Brain microvascular endothelial cell (primary cell): Measurements from ENCODE around the gene SEMA6A.
"Not testable (repeated sequence)": the region's sequence is repeated elsewhere in the genome, so short reads cannot be mapped to it uniquely, and the experiment has no call there.

Experiments used
- DNase-seq: peaks from one replicate; pipeline ENCODE4 v3.0.0-alpha.2; 2020
- H3K27ac ChIP-seq: fragments of 250-450 bp; sonication (Bioruptor Pico); 2 replicates; pipeline ENCODE4 v1.5.1; 2020; ENCODE audit warnings: mild to moderate bottlenecking, moderate library complexity
- H3K27me3 ChIP-seq: fragments of 250-450 bp; sonication (Bioruptor Pico); replicated peaks from 2 replicates; pipeline ENCODE4 v1.5.1; 2020; ENCODE audit warnings: mild to moderate bottlenecking
- H3K36me3 ChIP-seq: fragments of 250-450 bp; sonication (Bioruptor Pico); replicated peaks from 2 replicates; pipeline ENCODE4 v1.5.1; 2020; ENCODE audit warnings: mild to moderate bottlenecking
- H3K4me3 ChIP-seq: 2 replicates; pipeline ENCODE4 v1.5.1; 2011; ENCODE audit warnings: low read depth, mild to moderate bottlenecking, control low read depth, low read length, moderate library complexity
- CTCF ChIP-seq: IDR thresholded peaks from 2 replicates; pipeline ENCODE4 v1.5.1; 2011; ENCODE audit warnings: low read depth, mild to moderate bottlenecking, moderate library complexity, low read length, control low read depth, inconsistent platforms; ENCODE audit errors: missing control alignments
- in situ Hi-C: cut with HindIII; loops from 2 replicates; pipeline ENCODE4 v1.10.0; 2017; ENCODE audit warnings: low sequenced_read_pairs, low pct_ligation_motif_present

Gene SEMA6A

GRCh38 chr5:116527582-116527981, 47.0 kb downstream of the SEMA6A start:
- no peak for DNase-seq
- TF ChIP-seq CTCF: no peak
- Histone ChIP-seq H3K36me3 (no peaks in the 10 kb centered on the region), H3K27ac (no peak overlapping the region), H3K4me3 (no peak overlapping the region), H3K27me3 (peaks cover 4% of the 10 kb centered on the region)
- in situ Hi-C loops: no loop called here

- no peak overlapping the region for H3K27ac ChIP-seq
- no peak overlapping the region for H3K4me3 ChIP-seq
- H3K36me3 ChIP-seq: no peaks in the 10 kb centered on the region
- TF ChIP-seq CTCF: no peak
- DNase-seq: no peak
- H3K27me3 ChIP-seq: peaks cover 4% of the 10 kb centered on the region
- in situ Hi-C loops: no loop called here
Measured at GRCh38 chr5:116525674-116526073, 48.9 kb downstream of the SEMA6A start.

- in situ Hi-C loops: no loop called here
- no peak overlapping the region for H3K27ac ChIP-seq
- no peak for DNase-seq
Measured at GRCh38 chr5:116524966-116525365, 49.7 kb downstream of the SEMA6A start.

GRCh38 chr5:116524051-116524904, 50.3 kb downstream of the SEMA6A start:
- no peak for DNase-seq
- H3K36me3 ChIP-seq: no peaks in the 10 kb centered on the region
- no peak overlapping the region for H3K4me3 ChIP-seq
- H3K27ac ChIP-seq: no peak overlapping the region
- peaks cover 4% of the 10 kb centered on the region for H3K27me3 ChIP-seq
- TF ChIP-seq CTCF: no peak
- in situ Hi-C loops: no loop called here

More at GRCh38 chr5:116524966-116525365, 49.7 kb downstream of the SEMA6A start:
- TF ChIP-seq CTCF: no peak
- Histone ChIP-seq H3K36me3 (no peaks in the 10 kb centered on the region), H3K27me3 (peaks cover 4% of the 10 kb centered on the region), H3K4me3 (no peak overlapping the region)

GRCh38 chr5:116523182-116523581, 51.4 kb downstream of the SEMA6A start:
- H3K27ac ChIP-seq, H3K36me3 ChIP-seq, in situ Hi-C loops, H3K4me3 ChIP-seq, H3K27me3 ChIP-seq, DNase-seq: not testable (repeated sequence)

- H3K36me3 ChIP-seq: no peaks in the 10 kb centered on the region
- in situ Hi-C loops: no loop called here
- no peaks in the 10 kb centered on the region for H3K27me3 ChIP-seq
- no peak overlapping the region for H3K4me3 ChIP-seq
- TF ChIP-seq CTCF: no peak
- no peak for DNase-seq
- H3K27ac ChIP-seq: no peak overlapping the region
Measured at GRCh38 chr5:116522356-116523136, 52.1 kb downstream of the SEMA6A start.
